DOHH2 (cell line): ENCODE results near the gene UBXN7.

ENCODE experiments used
- H3F3A ChIP-seq: fragments of 200-600 bp; sonication (generic), shearing (Covaris generic); 2 replicates; pipeline ENCODE4 v1.6.0; 2016; ENCODE audit warnings: antibody characterized with exemption, mild to moderate bottlenecking; ENCODE audit not compliant: control insufficient read depth, insufficient read depth
- H3K27ac ChIP-seq: fragments of 200-600 bp; sonication (generic); 2 replicates; pipeline ENCODE4 v1.5.1; 2014; ENCODE audit warnings: low read depth, mild to moderate bottlenecking, low read length, moderate library complexity
- H3K27me3 ChIP-seq: fragments of 200-600 bp; sonication (generic); 2 replicates; pipeline ENCODE4 v1.6.1; 2014; ENCODE audit warnings: mild to moderate bottlenecking, low read length, mixed read lengths; ENCODE audit not compliant: control insufficient read depth
- H3K36me3 ChIP-seq: fragments of 200-600 bp; sonication (generic); 2 replicates; pipeline ENCODE4 v1.6.1; 2014; ENCODE audit warnings: mild to moderate bottlenecking, low read length, moderate library complexity, mixed read lengths; ENCODE audit not compliant: control insufficient read depth
- H3K4me1 ChIP-seq: fragments of 200-600 bp; sonication (generic); 2 replicates; pipeline ENCODE4 v1.6.1; 2014; ENCODE audit warnings: mild to moderate bottlenecking, low read length, mixed read lengths; ENCODE audit not compliant: control insufficient read depth
- H3K4me2 ChIP-seq: fragments of 200-600 bp; sonication (generic); 2 replicates; pipeline ENCODE4 v1.6.0; 2014; ENCODE audit warnings: mild to moderate bottlenecking, low read length, moderate library complexity
- H3K4me3 ChIP-seq: fragments of 200-600 bp; sonication (generic); 2 replicates; pipeline ENCODE4 v1.5.1; 2014; ENCODE audit warnings: mild to moderate bottlenecking, low read length, mixed read lengths
- H3K79me2 ChIP-seq: fragments of 200-600 bp; sonication (generic); 2 replicates; pipeline ENCODE4 v1.6.1; 2014; ENCODE audit warnings: mild to moderate bottlenecking, low read length, mixed read lengths; ENCODE audit not compliant: control insufficient read depth
- H3K9me2 ChIP-seq: fragments of 200-600 bp; sonication (generic); replicated peaks from 2 replicates; pipeline ENCODE4 v1.6.1; 2014; ENCODE audit warnings: mild to moderate bottlenecking, low read length, mixed read lengths; ENCODE audit not compliant: control insufficient read depth
- H3K9me3 ChIP-seq: fragments of 200-600 bp; sonication (generic); 2 replicates; pipeline ENCODE4 v1.6.1; 2014; ENCODE audit warnings: antibody characterized with exemption, low read length, mixed read lengths; ENCODE audit not compliant: control insufficient read depth, insufficient read depth
- H4K20me1 ChIP-seq: fragments of 200-600 bp; sonication (generic); 2 replicates; pipeline ENCODE4 v1.6.0; 2014; ENCODE audit warnings: low read depth, mild to moderate bottlenecking, antibody characterized with exemption, low read length, moderate library complexity; ENCODE audit not compliant: control insufficient read depth, insufficient read depth
- CTCF ChIP-seq: fragments of 200-600 bp; sonication (generic); IDR thresholded peaks from one replicate; pipeline ENCODE4 v1.5.1; 2014; ENCODE audit warnings: antibody characterized with exemption, mild to moderate bottlenecking, low read depth, low read length; ENCODE audit not compliant: poor library complexity, severe bottlenecking
- EZH2phosphoT487 ChIP-seq: fragments of 200-600 bp; sonication (generic); IDR thresholded peaks from 2 replicates; pipeline ENCODE4 v1.6.1; 2017; ENCODE audit warnings: borderline replicate concordance, mild to moderate bottlenecking, antibody characterized with exemption, low read length, moderate library complexity, mixed read lengths

The UBXN7 gene

GRCh38 chr3:196432137-196432879 is at the start of gene UBXN7:
UBXN7 (minus strand) TSS chr3:196432427; CDS start chr3:196432399, 28 bp downstream.
- no peak for TF ChIP-seq EZH2phosphoT487
- TF ChIP-seq CTCF: no peak
- peaks cover 17% of the 10 kb centered on the region for H3K36me3 ChIP-seq
- peak within 1 kb of the TSS; percentile 91 for H3K4me3 ChIP-seq
- no peaks in the 10 kb centered on the region for H3F3A ChIP-seq
- H3K27me3 ChIP-seq: no peaks in the 10 kb centered on the region
- H3K79me2 ChIP-seq: peaks cover 49% of the 10 kb centered on the region
- no peaks in the 10 kb centered on the region for H3K9me2 ChIP-seq
- peaks cover 6% of the 10 kb centered on the region; the same call in 1 of the 2 replicates for H4K20me1 ChIP-seq
- H3K9me3 ChIP-seq: no peaks in the 10 kb centered on the region
- H3K4me2 ChIP-seq: peak within 1 kb of the TSS; percentile 85
- peak within 1 kb of the TSS; percentile 51 for H3K27ac ChIP-seq
- peaks cover 16% of the 10 kb centered on the region for H3K4me1 ChIP-seq

DNA sequence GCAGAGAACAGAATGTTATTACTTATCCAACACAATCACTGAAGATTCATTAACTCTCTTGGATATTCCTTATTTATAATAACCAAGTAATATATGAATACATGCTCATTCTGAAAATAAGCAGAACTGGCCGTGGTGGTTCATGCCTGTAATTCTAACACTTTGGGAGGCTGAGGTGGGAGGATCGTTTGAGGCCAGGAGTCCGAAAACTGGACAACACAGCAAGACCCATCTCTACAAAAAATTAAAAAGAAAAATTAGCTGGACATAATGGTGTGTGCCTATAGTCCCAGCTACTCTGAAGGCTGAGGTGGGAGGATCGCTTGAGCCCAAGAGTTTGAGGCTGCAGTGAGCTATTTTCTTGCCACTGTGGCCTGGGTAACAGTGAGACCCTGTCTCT is 45.5 kb upstream of the UBXN7 start:
- Histone ChIP-seq H3K79me2 (no peaks in the 10 kb centered on the region), H4K20me1 (no peaks in the 10 kb centered on the region), H3K4me3 (no peak overlapping the region), H3K36me3 (peaks cover 49% of the 10 kb centered on the region), H3K4me2 (no peak overlapping the region), H3K27ac (no peak overlapping the region), H3K4me1 (no peaks in the 10 kb centered on the region), H3F3A (no peaks in the 10 kb centered on the region), H3K9me3 (no peaks in the 10 kb centered on the region), H3K9me2 (no peaks in the 10 kb centered on the region), H3K27me3 (no peaks in the 10 kb centered on the region)
- TF ChIP-seq EZH2phosphoT487 (no peak), CTCF (no peak)

- no peaks in the 10 kb centered on the region for H3K9me2 ChIP-seq
- H3K79me2 ChIP-seq: no peaks in the 10 kb centered on the region
- no peak for TF ChIP-seq EZH2phosphoT487
- no peak for TF ChIP-seq CTCF
- no peak overlapping the region for H3K27ac ChIP-seq
- H4K20me1 ChIP-seq: no peaks in the 10 kb centered on the region; the same call in 1 of the 2 replicates
- H3K36me3 ChIP-seq: peaks cover 47% of the 10 kb centered on the region
- no peaks in the 10 kb centered on the region for H3K4me1 ChIP-seq
- H3K4me3 ChIP-seq: no peak overlapping the region
- no peaks in the 10 kb centered on the region for H3K9me3 ChIP-seq
- H3K27me3 ChIP-seq: no peaks in the 10 kb centered on the region
- H3F3A ChIP-seq: no peaks in the 10 kb centered on the region
- no peak overlapping the region for H3K4me2 ChIP-seq
Measured at GRCh38 chr3:196472286-196472685, 40.1 kb upstream of the UBXN7 start.
